Activated CD8-positive, alpha-beta memory T cell treated with anti-CD3 and anti-CD28 coated beads for 4 hours (primary cell): Measurements from ENCODE around the gene PEAK1.

Source experiments
- DNase-seq, 2 donors: peaks; one replicate each; pipeline ENCODE4 v3.0.0-alpha.2; 2020; ENCODE audit warnings: low read depth in 2 of 2

PEAK1 gene

GRCh38 chr15:77066971-77067690, 352.8 kb downstream of the PEAK1 start:
- DNase-seq, result no peak

DNA sequence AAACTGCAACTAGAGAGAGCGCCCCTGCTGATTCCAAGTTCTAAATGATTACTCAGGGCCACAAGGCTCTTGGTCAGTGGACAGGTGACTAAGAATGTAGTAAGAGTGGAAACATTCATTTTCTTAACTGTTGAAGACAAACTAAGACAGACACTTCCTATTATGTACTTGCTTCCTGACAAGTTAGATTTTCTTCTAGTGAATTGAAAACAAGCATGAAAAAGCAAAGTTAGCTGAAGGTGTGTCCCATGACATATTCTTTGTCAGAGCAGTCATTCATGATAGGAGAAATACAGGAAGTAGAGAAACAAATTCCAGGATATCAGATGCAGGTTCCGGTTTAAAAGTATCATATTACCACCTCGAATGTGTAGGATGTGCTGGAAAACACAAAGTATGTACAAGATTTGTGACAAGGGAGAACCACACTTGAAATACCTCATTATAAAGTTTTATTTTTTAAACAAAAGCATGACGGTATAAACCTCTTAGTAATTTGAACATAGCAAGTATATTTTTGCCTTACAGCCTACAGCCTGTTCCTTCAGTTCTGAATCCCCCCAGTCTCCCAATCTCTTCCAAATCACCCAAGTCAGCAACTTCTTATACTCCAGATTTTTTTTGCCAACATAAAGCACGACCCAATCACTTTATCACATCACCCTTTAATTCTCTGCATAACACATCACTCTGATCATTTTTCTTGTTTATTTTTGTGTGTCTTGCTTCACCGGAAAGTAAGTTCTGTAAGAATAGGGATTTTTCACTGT, 355.2 kb downstream of the PEAK1 start:
- DNase-seq, result no peak

- no peak for DNase-seq
Observed at GRCh38 chr15:77064063-77064462, 355.8 kb downstream of the PEAK1 start.

DNA sequence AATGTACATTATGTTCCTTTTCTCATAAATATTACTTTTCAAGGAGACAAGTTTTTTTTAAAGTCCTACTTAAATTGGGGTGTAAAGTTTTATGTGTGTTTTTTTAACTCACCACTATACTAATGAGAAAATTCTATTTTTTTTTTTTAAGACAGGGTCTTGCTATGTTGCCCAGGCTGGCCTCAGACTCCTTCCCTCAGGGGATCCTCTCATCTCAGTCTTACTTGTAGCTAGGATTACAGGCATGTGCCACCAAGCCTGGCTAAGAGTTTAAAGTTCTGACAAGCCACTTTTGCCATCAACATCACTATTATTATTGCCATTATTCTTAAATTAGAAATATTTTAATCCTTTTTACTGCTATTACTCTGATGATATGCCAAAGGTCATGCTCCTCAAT, 356.7 kb downstream of the PEAK1 start:
- DNase-seq, result no peak

- DNase-seq, result no peak
Observed at GRCh38 chr15:77060546-77060945, 359.4 kb downstream of the PEAK1 start.

DNA sequence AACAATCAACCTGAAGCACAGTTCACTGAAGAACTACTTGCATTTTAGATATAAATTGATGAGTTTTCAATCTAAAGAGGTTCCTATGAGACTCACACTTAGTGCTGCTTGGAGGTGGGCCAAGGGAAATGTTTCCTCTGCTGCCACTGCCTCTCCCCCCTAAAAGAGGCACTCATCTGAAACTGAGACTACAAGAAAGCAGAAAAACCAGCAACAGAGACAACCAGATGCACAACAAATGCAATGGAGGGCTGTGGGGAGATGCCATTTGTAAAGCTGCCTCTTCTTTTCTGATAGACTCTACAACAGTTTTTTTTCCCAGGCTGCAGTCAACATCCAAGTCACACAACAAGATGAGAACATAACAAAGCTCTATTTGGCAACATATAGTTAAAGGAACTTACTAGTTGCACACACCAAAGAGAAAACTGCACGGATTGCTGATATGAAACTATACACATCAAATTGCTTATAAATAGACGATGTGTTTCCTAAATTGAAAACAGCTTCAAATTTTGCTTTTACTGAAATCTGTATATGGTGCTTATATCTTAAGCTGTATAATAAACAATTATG, 360.0 kb downstream of the PEAK1 start:
- no peak for DNase-seq

DNA sequence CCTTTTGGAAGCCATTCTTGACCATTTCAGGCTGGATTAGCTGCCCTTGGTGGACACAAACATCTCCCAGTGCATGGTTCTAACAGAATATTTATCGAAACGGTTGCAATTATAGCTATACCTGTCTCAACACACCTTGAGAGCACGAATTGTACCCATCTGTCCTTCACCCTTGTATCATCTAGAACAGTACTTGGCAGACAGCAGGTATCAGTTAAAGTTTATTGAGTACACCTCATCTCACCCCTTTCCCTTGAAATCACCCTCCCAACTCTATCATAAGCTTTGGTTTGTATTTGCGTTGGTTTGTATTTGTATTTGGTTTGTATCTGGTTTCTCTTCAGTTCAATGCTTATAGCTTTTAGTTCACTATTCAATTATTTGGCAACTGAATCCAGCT, 361.4 kb downstream of the PEAK1 start:
- no peak for DNase-seq

GRCh38 chr15:77057685-77058084, 362.2 kb downstream of the PEAK1 start:
- no peak for DNase-seq

- no peak for DNase-seq
Observed at GRCh38 chr15:77057072-77057471, 362.8 kb downstream of the PEAK1 start.

GRCh38 chr15:77053709-77054108, 366.2 kb downstream of the PEAK1 start:
- no peak for DNase-seq

DNA sequence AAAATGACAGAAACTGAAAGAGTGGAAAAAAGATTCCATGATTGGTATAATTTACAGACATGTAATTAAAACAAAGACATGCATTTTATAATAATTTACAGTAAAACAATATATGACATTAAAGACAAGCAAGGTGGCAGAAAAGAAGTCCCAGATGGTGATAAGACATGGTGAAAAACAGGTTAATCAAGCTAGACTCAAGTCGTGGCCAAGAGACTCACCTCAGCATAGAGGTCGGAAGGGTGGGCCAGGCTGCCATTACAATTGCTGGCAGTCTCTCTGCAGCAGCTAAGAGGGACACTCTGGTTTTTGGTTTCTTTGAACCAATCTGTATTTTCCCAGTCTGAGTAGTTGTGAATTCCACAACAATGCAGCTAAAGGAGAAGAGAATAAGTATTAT, 367.3 kb downstream of the PEAK1 start:
- no peak for DNase-seq
